GM21528 (cell line): Measurements from ENCODE around the gene TM7SF2.

Experiments used
- ATAC-seq: cut with Tn5 transposase; IDR thresholded peaks from one replicate; pipeline ENCODE4 v1.9.1; 2021; ENCODE audit warnings: mild to moderate bottlenecking, moderate library complexity; ENCODE audit not compliant: unreplicated experiment, low FRiP score

The TM7SF2 gene

GRCh38 chr11:65127473-65128181 is 16.0 kb downstream of the TM7SF2 start:
- no peak for ATAC-seq

- no peak for ATAC-seq
These were observed 16.8 kb downstream of the TM7SF2 start for GRCh38 chr11:65128182-65129145.

GRCh38 chr11:65129649-65130441 is 18.2 kb downstream of the TM7SF2 start:
- ATAC-seq: no peak

GRCh38 chr11:65130631-65131416 is 19.2 kb downstream of the TM7SF2 start:
- ATAC-seq: no peak

GRCh38 chr11:65131417-65131776 is 19.7 kb downstream of the TM7SF2 start:
- no peak for ATAC-seq

GRCh38 chr11:65131895-65132237 is 20.2 kb downstream of the TM7SF2 start:
- ATAC-seq: no peak

GRCh38 chr11:65132238-65132987 is 20.7 kb downstream of the TM7SF2 start:
- ATAC-seq: no peak

GRCh38 chr11:65132988-65133700 is 21.5 kb downstream of the TM7SF2 start:
- ATAC-seq: no peak

- ATAC-seq: no peak
These were observed 22.1 kb downstream of the TM7SF2 start for GRCh38 chr11:65133724-65134123.

- ATAC-seq: peak; percentile 59
These were observed 22.7 kb downstream of the TM7SF2 start, which contains the start of gene SYVN1 for GRCh38 chr11:65134240-65134951. Gene SYVN1 (minus strand): TSS chr11:65134519. CDS start chr11:65133601, 918 bp downstream.

GRCh38 chr11:65134952-65135632 is 23.4 kb downstream of the TM7SF2 start:
- ATAC-seq: peak; percentile 71

GRCh38 chr11:65135633-65136145 is 24.0 kb downstream of the TM7SF2 start:
- ATAC-seq: no peak

- ATAC-seq: no peak
These were observed 24.9 kb downstream of the TM7SF2 start for GRCh38 chr11:65136515-65137096.

GRCh38 chr11:65141896-65142494 is 30.3 kb downstream of the TM7SF2 start:
- no peak for ATAC-seq

- no peak for ATAC-seq
These were observed 35.8 kb downstream of the TM7SF2 start for GRCh38 chr11:65147352-65148075.

- no peak for ATAC-seq
These were observed 37.0 kb downstream of the TM7SF2 start for GRCh38 chr11:65148657-65149056.
